OCI-LY3 (cell line): Measurements from ENCODE around the gene TBC1D22B.

Experiments used
- H2AFZ ChIP-seq: fragments of 200-600, 300-600 bp; shearing (Covaris generic); 2 replicates; pipeline ENCODE4 v1.6.0; 2014; ENCODE audit warnings: antibody characterized with exemption, low read depth, low read length
- H3K27ac ChIP-seq: fragments of 200-600, 300-600 bp; sonication (generic); 2 replicates; pipeline ENCODE4 v1.5.1; 2014; ENCODE audit warnings: mild to moderate bottlenecking, low read length, moderate library complexity, mixed read lengths
- H3K27me3 ChIP-seq: fragments of 200-600, 300-600 bp; sonication (generic); 2 replicates; pipeline ENCODE4 v1.6.1; 2014; ENCODE audit warnings: low read depth, low read length, mixed read lengths
- H3K36me3 ChIP-seq: fragments of 200-600, 300-600 bp; sonication (generic); replicated peaks from 2 replicates; pipeline ENCODE3; 2014; ENCODE audit warnings: low read depth, low read length, mixed read lengths
- H3K4me1 ChIP-seq: fragments of 300-600, 200-600 bp; sonication (generic); 2 replicates; pipeline ENCODE4 v1.6.1; 2014; ENCODE audit warnings: low read length, mixed read lengths
- H3K4me2 ChIP-seq: fragments of 200-600, 300-600 bp; sonication (generic); 2 replicates; pipeline ENCODE4 v1.6.1; 2014; ENCODE audit warnings: low read length, mixed read lengths
- H3K4me3 ChIP-seq: fragments of 300-600, 200-600 bp; sonication (generic); 2 replicates; pipeline ENCODE4 v1.5.1; 2014; ENCODE audit warnings: antibody characterized with exemption, mild to moderate bottlenecking, low read length, moderate library complexity
- H3K79me2 ChIP-seq: fragments of 300-600, 200-600 bp; shearing (Covaris generic); 2 replicates; pipeline ENCODE4 v1.6.1; 2014; ENCODE audit warnings: mild to moderate bottlenecking, low read length, mixed read lengths
- H3K9ac ChIP-seq: fragments of 300-600, 200-600 bp; shearing (Covaris generic); 2 replicates; pipeline ENCODE4 v1.6.0; 2014; ENCODE audit warnings: mild to moderate bottlenecking, low read length, moderate library complexity
- H3K9me3 ChIP-seq: fragments of 200-600, 300-600 bp; shearing (Covaris generic); 2 replicates; pipeline ENCODE4 v1.6.1; 2014; ENCODE audit warnings: low read length, mixed read lengths; ENCODE audit not compliant: insufficient read depth
- H4K20me1 ChIP-seq: fragments of 200-600, 300-600 bp; sonication (generic); 2 replicates; pipeline ENCODE4 v1.6.1; 2016; ENCODE audit warnings: low read length, mixed read lengths; ENCODE audit not compliant: insufficient read depth
- CTCF ChIP-seq: fragments of 200-600, 300-600 bp; sonication (generic); IDR thresholded peaks from 2 replicates; pipeline ENCODE4 v1.5.1; 2014; ENCODE audit warnings: antibody characterized with exemption, low read length, low read depth
- EZH2phosphoT487 ChIP-seq: fragments of 200-600 bp; shearing (Covaris generic); IDR thresholded peaks from 2 replicates; pipeline ENCODE4 v1.6.1; 2018; ENCODE audit warnings: antibody characterized with exemption, mixed run types, low read depth

TBC1D22B gene

GRCh38 chr6:37316071-37316470, 58.5 kb downstream of the TBC1D22B start:
- Histone ChIP-seq H3K9me3 (no peaks in the 10 kb centered on the region), H4K20me1 (no peaks in the 10 kb centered on the region), H3K4me2 (no peak overlapping the region), H3K9ac (no peak overlapping the region), H3K79me2 (no peaks in the 10 kb centered on the region), H3K27ac (no peak overlapping the region), H3K27me3 (no peaks in the 10 kb centered on the region), H2AFZ (no peak overlapping the region), H3K36me3 (peaks cover 27% of the 10 kb centered on the region), H3K4me3 (no peak overlapping the region), H3K4me1 (no peaks in the 10 kb centered on the region)
- TF ChIP-seq CTCF, result no peak
- TF ChIP-seq EZH2phosphoT487, result no peak

- H2AFZ ChIP-seq, result no peak overlapping the region
- no peak overlapping the region for H3K9ac ChIP-seq
- no peaks in the 10 kb centered on the region for H3K4me1 ChIP-seq
- no peak overlapping the region for H3K27ac ChIP-seq
- peaks cover 28% of the 10 kb centered on the region for H3K36me3 ChIP-seq
- no peak overlapping the region for H3K4me2 ChIP-seq
- H3K4me3 ChIP-seq, result no peak overlapping the region
- no peaks in the 10 kb centered on the region for H4K20me1 ChIP-seq
- TF ChIP-seq CTCF (no peak), EZH2phosphoT487 (no peak)
- no peaks in the 10 kb centered on the region for H3K27me3 ChIP-seq
- H3K9me3 ChIP-seq, result no peaks in the 10 kb centered on the region
- no peaks in the 10 kb centered on the region for H3K79me2 ChIP-seq
Measured at GRCh38 chr6:37317312-37318038, 59.9 kb downstream of the TBC1D22B start.

- H3K27me3 ChIP-seq, result no peaks in the 10 kb centered on the region
- no peaks in the 10 kb centered on the region for H3K4me1 ChIP-seq
- H3K79me2 ChIP-seq, result no peaks in the 10 kb centered on the region
- no peak overlapping the region for H2AFZ ChIP-seq
- H3K9me3 ChIP-seq, result no peaks in the 10 kb centered on the region
- H3K9ac ChIP-seq, result no peak overlapping the region
- no peaks in the 10 kb centered on the region for H4K20me1 ChIP-seq
- H3K36me3 ChIP-seq, result peaks cover 21% of the 10 kb centered on the region
- no peak overlapping the region for H3K4me3 ChIP-seq
- no peak for TF ChIP-seq EZH2phosphoT487
- no peak for TF ChIP-seq CTCF
- H3K27ac ChIP-seq, result no peak overlapping the region
- no peak overlapping the region for H3K4me2 ChIP-seq
Measured at GRCh38 chr6:37319156-37319555, 61.6 kb downstream of the TBC1D22B start.

GRCh38 chr6:37319856-37320480, 62.4 kb downstream of the TBC1D22B start:
- H3K36me3 ChIP-seq, result peaks cover 18% of the 10 kb centered on the region
- no peaks in the 10 kb centered on the region for H4K20me1 ChIP-seq
- H3K4me3 ChIP-seq, result no peak overlapping the region
- H3K9ac ChIP-seq, result no peak overlapping the region
- H3K4me1 ChIP-seq, result no peaks in the 10 kb centered on the region
- H3K4me2 ChIP-seq, result no peak overlapping the region
- no peaks in the 10 kb centered on the region for H3K27me3 ChIP-seq
- no peak overlapping the region for H2AFZ ChIP-seq
- H3K79me2 ChIP-seq, result no peaks in the 10 kb centered on the region
- H3K27ac ChIP-seq, result no peak overlapping the region
- no peak for TF ChIP-seq CTCF
- TF ChIP-seq EZH2phosphoT487, result no peak
- no peaks in the 10 kb centered on the region for H3K9me3 ChIP-seq
